Liver (tissue), 9 donors: Measurements from ENCODE around the gene ARHGAP10. TPM values are rescaled to one million over a fixed set of nuclear protein-coding genes. Genes with fewer than 3 reads are reported as not detected.
"Not testable (repeated sequence)": the region's sequence is repeated elsewhere in the genome, so short reads cannot be mapped to it uniquely, and the experiment has no call there.

Experiments used
- DNase-seq: peaks from one replicate; pipeline ENCODE4 v3.0.0-alpha.2; 2017; ENCODE audit warnings: low spot score
- H3K27ac ChIP-seq, 2 donors: one replicate each; pipeline ENCODE4 v1.7.0; 2013; ENCODE audit warnings: inconsistent platforms in 2 of 2, low read length in 2 of 2, control low read depth in 1 of 2, low read depth in 1 of 2, mild to moderate bottlenecking in 1 of 2
- H3K27me3 ChIP-seq, 4 donors: one replicate each; pipeline versions ENCODE4 v1.6.1 to v1.7.0; 2013; ENCODE audit warnings: low read length in 3 of 4, inconsistent platforms in 1 of 4, mild to moderate bottlenecking in 1 of 4, moderate library complexity in 1 of 4; ENCODE audit not compliant: control insufficient read depth in 4 of 4, insufficient read depth in 4 of 4
- H3K36me3 ChIP-seq, 4 donors: one replicate each; pipeline versions ENCODE4 v1.6.1 to v1.7.0; 2013; ENCODE audit warnings: low read length in 3 of 4, mild to moderate bottlenecking in 3 of 4, low read depth in 1 of 4, moderate library complexity in 1 of 4; ENCODE audit not compliant: control insufficient read depth in 4 of 4, insufficient read depth in 3 of 4
- H3K4me1 ChIP-seq, 4 donors: one replicate each; pipeline versions ENCODE4 v1.6.1 to v1.7.0; 2013; ENCODE audit warnings: low read length in 3 of 4, mild to moderate bottlenecking in 3 of 4, moderate library complexity in 1 of 4; ENCODE audit not compliant: control insufficient read depth in 4 of 4, insufficient read depth in 4 of 4
- H3K4me3 ChIP-seq, 3 donors: one replicate each; pipeline versions ENCODE4 v1.6.1 to v1.7.0; 2013; ENCODE audit warnings: low read length in 3 of 3, control low read depth in 1 of 3, low read depth in 1 of 3, mild to moderate bottlenecking in 1 of 3
- H3K9ac ChIP-seq, 2 donors: one replicate each; pipeline ENCODE4 v1.7.0; 2013; ENCODE audit warnings: low read length in 2 of 2, mild to moderate bottlenecking in 2 of 2, moderate library complexity in 2 of 2, control low read depth in 1 of 2, low read depth in 1 of 2
- H3K9me3 ChIP-seq, 4 donors: one replicate each; pipeline versions ENCODE4 v1.6.1 to v1.7.0; 2013; ENCODE audit warnings: low read length in 3 of 4; ENCODE audit not compliant: control insufficient read depth in 4 of 4
- EGR1 ChIP-seq, 2 donors: IDR thresholded peaks; 2 replicates each; pipeline ENCODE4 v1.6.1; 2016 to 2018; ENCODE audit warnings: antibody characterized with exemption in 2 of 2, low read depth in 2 of 2
- FOXA1 ChIP-seq: IDR thresholded peaks from 2 replicates; pipeline ENCODE4 v1.6.1; 2016; ENCODE audit warnings: antibody characterized with exemption
- GABPA ChIP-seq, 2 donors: IDR thresholded peaks in 1 of 2; conservative IDR thresholded peaks in 1 of 2; 2 replicates each; pipeline ENCODE4 v1.6.1; 2016; ENCODE audit warnings: antibody characterized with exemption in 2 of 2, mild to moderate bottlenecking in 1 of 2, moderate library complexity in 1 of 2
- HNF4A ChIP-seq, 2 donors: conservative IDR thresholded peaks; 2 replicates each; pipeline ENCODE4 v1.6.1; 2016; ENCODE audit warnings: antibody characterized with exemption in 2 of 2, mild to moderate bottlenecking in 2 of 2
- HNF4G ChIP-seq: IDR thresholded peaks from 2 replicates; pipeline ENCODE4 v1.6.1; 2016; ENCODE audit warnings: antibody characterized with exemption
- JUND ChIP-seq, 2 donors: IDR thresholded peaks; 2 replicates each; pipeline ENCODE4 v1.6.1; 2016; ENCODE audit warnings: antibody characterized with exemption in 2 of 2
- NR2F2 ChIP-seq: IDR thresholded peaks from 2 replicates; pipeline ENCODE4 v1.6.1; 2016; ENCODE audit warnings: antibody characterized with exemption
- RAD21 ChIP-seq, 2 donors: IDR thresholded peaks; 2 replicates each; pipeline ENCODE4 v1.6.1; 2016; ENCODE audit warnings: antibody characterized with exemption in 2 of 2, mild to moderate bottlenecking in 2 of 2
- SP1 ChIP-seq: IDR thresholded peaks from 2 replicates; pipeline ENCODE4 v1.6.1; 2018; ENCODE audit warnings: antibody characterized with exemption, mild to moderate bottlenecking
- TAF1 ChIP-seq: conservative IDR thresholded peaks from 2 replicates; pipeline ENCODE4 v1.6.1; 2016; ENCODE audit warnings: antibody characterized with exemption, mild to moderate bottlenecking
- YY1 ChIP-seq: IDR thresholded peaks from 2 replicates; pipeline ENCODE4 v1.6.1; 2016; ENCODE audit warnings: antibody characterized with exemption, mild to moderate bottlenecking
- WGBS: extraction: QIAGEN DNeasy Blood & Tissue Kit; methylation state at CpG from one replicate; pipeline ENCODE4 v1.1.7; 2013; 5-methylcytosine and 5-hydroxymethylcytosine counted together
- polyA plus RNA-seq, 2 donors: library from polyadenylated mRNA; stranded (reverse) in 1 of 2; unstranded in 1 of 2; fragments of 200-250 nt in 1 of 2; fragments of >200 nt in 1 of 2; fragmentation: Nextera tagmentation in 1 of 2; extraction: Ambion mirVana in 1 of 2; gene quantifications; one replicate each; pipeline versions ENCODE4 v1.2.1 to v1.2.3, GENCODE V29; 2013 to 2015
- total RNA-seq, 2 donors: library from RNA; depleted of rRNA; stranded (reverse); fragments of >200 nt; gene quantifications; one replicate each; pipeline ENCODE4 v1.2.3, GENCODE V29; 2014
- TF ChIP-seq, protein P1 (sequence below): fragments of 150-350 bp; IDR thresholded peaks from 2 replicates; pipeline ENCODE4 v1.5.1; 2017; ENCODE audit warnings: improper control_type of control experiment, low read depth, low read length; ENCODE audit not compliant: missing input control
- TF ChIP-seq, protein P2 (sequence below): IDR thresholded peaks from 2 replicates; pipeline ENCODE4 v1.6.1; 2016; ENCODE audit warnings: antibody characterized with exemption
- donor health status: healthy.
- donor health status: healthy.
- donor health status: healthy.
- donor health status: healthy.
- donor health status: healthy.

ARHGAP10 gene
- total and polyA plus RNA-seq, 4 donors = 1.5 to 13.0 (median 4.3) TPM

DNA sequence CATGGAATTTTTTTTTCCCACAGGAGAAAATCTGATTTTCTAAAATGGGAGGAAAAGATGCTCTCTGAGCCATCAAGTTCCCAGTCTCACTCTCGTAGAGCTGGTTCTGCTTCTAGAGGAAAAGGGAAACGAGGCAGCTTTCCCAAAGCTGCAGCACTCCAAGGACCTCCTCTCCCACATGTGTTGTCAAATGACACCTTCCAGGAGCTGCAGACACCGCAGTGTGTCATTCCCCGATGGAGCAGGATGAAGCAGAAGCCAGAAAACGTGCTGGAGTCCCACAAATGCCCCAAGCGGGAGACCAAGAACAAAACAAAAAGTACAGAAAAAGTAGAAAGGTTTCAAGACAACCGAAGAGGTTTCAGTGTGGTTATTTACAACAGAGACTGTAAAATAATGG, 348.1 kb downstream of the ARHGAP10 start:
- TF ChIP-seq NR2F2 (no peak), SP1 (no peak), HNF4A (conservative IDR thresholded peaks at IDR 0.05) (no peak), TAF1 (no peak), HNF4G (no peak)
- DNase-seq = no peak
- Histone ChIP-seq H3K4me1 (no peaks in the 10 kb centered on the region), H3K36me3 (peaks cover 3 to 37% (median 17%) of the 10 kb centered on the region in 4 donors), H3K4me3 (no peak overlapping the region), H3K9me3 (peaks cover 0 to 5% (median under 1%) of the 10 kb centered on the region in 4 donors), H3K27ac (no peak overlapping the region), H3K9ac (no peak overlapping the region), H3K27me3 (no peaks in the 10 kb centered on the region)
- 95% methylated on average over 7 of the region's 7 CpGs for WGBS

DNA sequence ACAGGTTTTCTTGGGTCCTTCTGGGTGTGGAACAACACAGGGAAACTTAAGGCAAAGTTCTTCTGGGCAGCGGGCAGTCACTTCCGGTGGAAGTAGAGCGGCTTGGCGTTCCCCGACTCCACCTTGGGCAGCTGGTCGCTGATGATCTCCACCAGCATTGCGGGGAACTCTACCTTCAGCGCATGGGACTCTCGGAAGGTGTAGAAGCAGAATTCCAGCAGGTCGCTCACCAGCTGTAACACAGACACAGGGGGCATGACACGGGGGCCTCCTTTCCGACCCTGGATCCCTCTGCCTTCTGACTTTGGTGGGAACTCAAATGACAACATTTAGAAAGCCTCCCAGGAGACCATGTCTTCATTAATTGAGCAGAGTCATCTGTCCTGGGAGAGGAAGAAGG, 349.4 kb downstream of the ARHGAP10 start:
- Histone ChIP-seq H3K36me3 (peaks cover 3 to 29% (median 14%) of the 10 kb centered on the region in 4 donors), H3K4me1 (no peaks in the 10 kb centered on the region), H3K4me3 (no peak overlapping the region), H3K27ac (no peak overlapping the region), H3K27me3 (no peaks in the 10 kb centered on the region), H3K9ac (no peak overlapping the region), H3K9me3 (peaks cover 0 to 2% (median 0%) of the 10 kb centered on the region in 4 donors)
- DNase-seq = peak; percentile 4
- TF ChIP-seq FOXA1 = no peak
- TF ChIP-seq GABPA (IDR thresholded peaks at IDR 0.05 in 1 of 2, conservative IDR thresholded peaks at IDR 0.05 in 1 of 2) = no peak
- TF ChIP-seq HNF4G = no peak
- TF ChIP-seq, protein P1, sequence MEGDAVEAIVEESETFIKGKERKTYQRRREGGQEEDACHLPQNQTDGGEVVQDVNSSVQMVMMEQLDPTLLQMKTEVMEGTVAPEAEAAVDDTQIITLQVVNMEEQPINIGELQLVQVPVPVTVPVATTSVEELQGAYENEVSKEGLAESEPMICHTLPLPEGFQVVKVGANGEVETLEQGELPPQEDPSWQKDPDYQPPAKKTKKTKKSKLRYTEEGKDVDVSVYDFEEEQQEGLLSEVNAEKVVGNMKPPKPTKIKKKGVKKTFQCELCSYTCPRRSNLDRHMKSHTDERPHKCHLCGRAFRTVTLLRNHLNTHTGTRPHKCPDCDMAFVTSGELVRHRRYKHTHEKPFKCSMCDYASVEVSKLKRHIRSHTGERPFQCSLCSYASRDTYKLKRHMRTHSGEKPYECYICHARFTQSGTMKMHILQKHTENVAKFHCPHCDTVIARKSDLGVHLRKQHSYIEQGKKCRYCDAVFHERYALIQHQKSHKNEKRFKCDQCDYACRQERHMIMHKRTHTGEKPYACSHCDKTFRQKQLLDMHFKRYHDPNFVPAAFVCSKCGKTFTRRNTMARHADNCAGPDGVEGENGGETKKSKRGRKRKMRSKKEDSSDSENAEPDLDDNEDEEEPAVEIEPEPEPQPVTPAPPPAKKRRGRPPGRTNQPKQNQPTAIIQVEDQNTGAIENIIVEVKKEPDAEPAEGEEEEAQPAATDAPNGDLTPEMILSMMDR = no peak
- TF ChIP-seq, protein P2, sequence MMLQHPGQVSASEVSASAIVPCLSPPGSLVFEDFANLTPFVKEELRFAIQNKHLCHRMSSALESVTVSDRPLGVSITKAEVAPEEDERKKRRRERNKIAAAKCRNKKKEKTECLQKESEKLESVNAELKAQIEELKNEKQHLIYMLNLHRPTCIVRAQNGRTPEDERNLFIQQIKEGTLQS = no peak
- no peak for TF ChIP-seq YY1
- TF ChIP-seq EGR1 (IDR thresholded peaks at IDR 0.05; ENCODE audit: low read depth in 2 of 2) = no peak
- no peak for TF ChIP-seq JUND (IDR thresholded peaks at IDR 0.05)
- TF ChIP-seq SP1 = no peak
- TF ChIP-seq TAF1 = no peak
- 97% methylated on average over 12 of the region's 12 CpGs for WGBS

DNA sequence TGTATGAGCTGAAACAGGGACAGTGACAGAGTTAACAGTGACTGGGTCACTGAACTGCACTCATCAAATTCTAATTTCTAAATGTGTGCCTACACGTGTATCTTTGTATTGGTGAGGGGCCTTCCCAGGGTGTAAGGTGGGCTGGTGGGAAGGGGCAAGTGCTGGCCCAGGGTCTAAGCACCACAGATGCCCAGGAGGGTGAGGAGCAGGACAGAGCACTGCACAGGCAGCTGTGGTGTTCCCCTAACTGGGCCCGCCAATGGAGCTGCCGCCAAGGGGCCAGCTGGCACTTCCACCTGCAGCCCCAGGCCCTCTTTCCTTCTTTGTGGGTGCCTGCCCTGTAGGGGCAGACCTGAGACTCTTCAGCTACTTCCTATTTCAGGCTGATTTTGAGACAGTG, 349.9 kb downstream of the ARHGAP10 start:
- Histone ChIP-seq H3K4me1 (no peaks in the 10 kb centered on the region), H3K9ac (no peak overlapping the region), H3K9me3 (peaks cover 0 to 2% (median 0%) of the 10 kb centered on the region in 4 donors), H3K27me3 (no peaks in the 10 kb centered on the region), H3K27ac (no peak overlapping the region), H3K4me3 (no peak overlapping the region), H3K36me3 (peaks cover 3 to 27% (median 14%) of the 10 kb centered on the region in 4 donors)
- TF ChIP-seq HNF4A (conservative IDR thresholded peaks at IDR 0.05) (no peak), RAD21 (IDR thresholded peaks at IDR 0.05) (no peak), NR2F2 (no peak), YY1 (no peak)
- peak; percentile 28 for DNase-seq
- 96% methylated on average over 3 of the region's 3 CpGs for WGBS

DNA sequence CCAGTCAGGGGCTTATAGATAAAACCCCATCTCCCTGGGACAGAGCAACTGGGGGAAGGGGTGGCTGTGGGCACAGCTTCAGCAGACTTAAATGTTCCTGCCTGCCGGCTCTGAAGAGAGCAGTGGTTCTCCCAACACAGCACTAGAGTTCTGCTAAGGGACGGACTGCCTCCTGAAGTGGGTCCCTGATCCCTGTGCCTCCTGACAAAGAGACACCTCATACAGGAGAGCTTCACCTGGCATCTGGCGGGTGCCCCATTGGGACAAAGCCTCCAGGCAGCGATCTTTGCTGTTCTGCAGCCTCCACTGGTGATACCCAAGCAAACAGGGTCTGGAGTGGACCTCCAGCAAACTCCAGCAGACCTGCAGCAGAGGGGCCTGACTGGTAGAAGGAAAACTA, 351.2 kb downstream of the ARHGAP10 start:
- WGBS = 97% methylated on average over 4 of the region's 4 CpGs

More for the DNA sequence above, 351.2 kb downstream of the ARHGAP10 start:
- peak; percentile 14 for DNase-seq
- H3K36me3 ChIP-seq = peaks cover 3 to 20% (median 12%) of the 10 kb centered on the region in 4 donors
- H3K9ac ChIP-seq, H3K4me1 ChIP-seq, H3K4me3 ChIP-seq, H3K27me3 ChIP-seq, H3K9me3 ChIP-seq, H3K27ac ChIP-seq: not testable (repeated sequence)
